ENCODE results near the gene EYS.

Gene EYS

GRCh38 chr6:64590965-64591675 is 1115.9 kb downstream of the EYS start:
- DNase-seq (ENCODE audit: low read depth) = no peak

DNA sequence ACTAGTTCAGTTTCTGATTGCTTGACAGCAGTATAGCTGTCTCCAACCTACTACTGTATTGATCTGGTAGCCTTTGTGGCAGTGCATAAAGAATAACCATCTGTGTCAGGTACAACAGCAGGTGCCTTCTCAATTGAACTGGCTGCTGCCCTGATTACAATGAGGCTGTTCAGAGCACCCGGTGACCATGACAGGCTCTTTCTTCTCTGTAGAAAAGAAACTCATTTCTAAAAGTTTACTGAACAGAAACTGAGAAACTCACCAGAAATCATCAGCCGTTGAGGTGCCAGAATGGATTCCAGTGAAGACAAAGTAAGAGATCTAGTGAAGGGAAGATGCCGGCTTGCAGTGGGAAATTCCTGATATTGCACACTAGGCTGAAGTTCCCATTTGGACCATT is 1117.1 kb downstream of the EYS start:
- DNase-seq (ENCODE audit: low read depth) = no peak

DNA sequence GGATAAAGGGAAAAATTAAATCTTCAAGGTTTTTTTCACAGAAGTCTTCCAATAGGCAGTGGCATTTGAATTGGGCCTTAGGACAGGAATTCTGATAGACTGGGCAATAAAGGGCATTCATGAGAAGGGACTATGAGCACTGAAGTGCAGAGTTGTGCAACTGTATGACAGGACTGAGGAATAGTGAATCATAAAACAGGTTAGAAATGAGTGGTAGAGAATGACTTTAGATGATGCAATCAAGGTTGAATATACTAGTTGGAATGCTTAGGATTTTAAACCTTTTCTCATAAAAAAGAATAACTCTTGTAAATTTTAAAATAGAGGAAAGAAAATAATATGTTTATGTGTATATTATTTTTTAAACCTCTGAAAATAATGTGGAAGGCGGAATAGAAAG is 1126.7 kb downstream of the EYS start:
- no peak for DNase-seq (ENCODE audit: low read depth)

- DNase-seq (ENCODE audit: low read depth) = no peak
These were observed 1153.7 kb downstream of the EYS start for GRCh38 chr6:64553249-64553786.

GRCh38 chr6:64547594-64548268 is 1159.3 kb downstream of the EYS start:
- DNase-seq (ENCODE audit: low read depth) = no peak

DNA sequence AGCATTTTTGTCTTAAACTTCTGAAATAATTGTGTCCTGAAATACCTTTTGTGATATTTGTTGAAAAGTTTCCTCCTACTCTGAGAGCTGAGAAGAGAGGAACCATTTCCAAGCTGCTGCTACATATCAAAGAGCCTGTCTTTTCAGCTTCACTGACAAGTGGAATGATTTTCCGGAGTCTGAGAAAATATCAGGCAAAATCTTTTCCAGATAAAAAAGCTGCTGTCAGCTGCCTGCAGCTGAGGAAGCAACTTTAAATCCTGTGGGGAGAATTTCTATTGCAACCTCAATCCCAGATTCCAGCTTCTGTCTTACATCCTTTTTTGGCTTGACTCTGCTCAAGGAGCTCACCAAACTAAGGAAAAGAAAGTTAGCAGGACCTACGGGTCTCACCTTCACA is 1167.1 kb downstream of the EYS start:
- DNase-seq (ENCODE audit: low read depth) = no peak

DNA sequence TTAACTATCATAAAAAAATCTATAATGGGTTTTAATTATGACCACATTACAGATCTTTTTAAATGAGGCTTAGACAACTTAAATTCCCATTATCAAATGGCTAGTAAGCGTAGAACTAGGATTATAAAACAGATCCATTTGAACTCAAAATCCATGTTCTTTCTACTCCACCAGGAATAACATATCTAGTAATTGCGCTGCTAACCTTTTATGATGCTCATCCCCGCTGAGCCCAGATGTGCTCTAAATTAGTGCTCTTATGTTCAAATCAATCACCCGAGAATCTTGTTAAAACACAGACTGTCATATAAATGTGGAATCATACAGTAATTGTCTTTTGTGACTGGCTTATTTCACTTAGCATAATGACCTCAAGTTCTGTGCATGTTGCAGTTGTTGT is 1168.3 kb downstream of the EYS start:
- DNase-seq (ENCODE audit: low read depth) = no peak

- DNase-seq (ENCODE audit: low read depth) = no peak
These were observed 1179.1 kb downstream of the EYS start for GRCh38 chr6:64527899-64528298.

GRCh38 chr6:64522859-64523258 is 1184.2 kb downstream of the EYS start:
- no peak for DNase-seq (ENCODE audit: low read depth)

- DNase-seq (ENCODE audit: low read depth) = no peak
These were observed 1187.0 kb downstream of the EYS start for GRCh38 chr6:64520050-64520449.

GRCh38 chr6:64516393-64516792 is 1190.6 kb downstream of the EYS start:
- DNase-seq (ENCODE audit: low read depth) = no peak

- DNase-seq (ENCODE audit: low read depth) = no peak
These were observed 1199.4 kb downstream of the EYS start for GRCh38 chr6:64507661-64508060.

DNA sequence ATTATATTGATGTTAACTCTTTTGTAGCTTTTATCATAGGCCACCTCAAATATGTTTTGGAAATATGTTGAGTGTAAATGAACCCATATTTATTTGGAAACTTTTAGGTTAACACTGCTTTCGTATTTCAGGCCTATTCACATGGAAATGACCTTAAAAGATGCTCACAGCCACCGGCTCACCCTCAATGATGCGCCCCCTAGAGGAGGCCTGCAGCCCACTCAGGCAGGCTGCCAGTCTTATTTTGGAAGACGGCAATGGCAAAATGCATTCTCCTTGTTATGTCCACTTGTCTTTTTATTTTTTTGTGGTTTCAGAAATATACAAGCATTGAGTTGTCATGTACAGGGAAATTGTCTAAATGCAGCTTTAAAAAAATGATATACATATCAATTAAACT is 1201.7 kb downstream of the EYS start:
- no peak for DNase-seq (ENCODE audit: low read depth)

GRCh38 chr6:64504503-64504902 is 1202.5 kb downstream of the EYS start:
- DNase-seq (ENCODE audit: low read depth) = no peak

DNA sequence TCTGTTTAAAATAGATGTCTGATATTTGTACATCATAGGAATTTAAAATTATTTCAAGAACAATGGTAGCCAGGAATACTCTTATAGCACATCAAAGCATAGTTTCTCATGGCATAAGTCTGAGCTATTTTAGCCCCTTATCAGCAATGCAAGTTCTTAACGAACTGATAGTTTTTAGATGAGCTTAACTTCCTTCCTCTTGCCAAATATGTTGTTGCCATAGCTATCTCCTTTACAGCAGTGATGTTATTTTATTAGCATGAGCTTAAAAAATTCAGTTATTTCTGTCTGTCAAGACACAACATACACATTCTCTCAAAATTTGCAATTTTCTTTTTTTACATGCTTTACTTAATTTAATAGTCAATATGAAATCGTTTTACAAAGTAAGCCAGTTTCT is 1204.2 kb downstream of the EYS start:
- no peak for DNase-seq (ENCODE audit: low read depth)

GRCh38 chr6:64497634-64498033 is 1209.4 kb downstream of the EYS start:
- DNase-seq (ENCODE audit: low read depth) = no peak

DNA sequence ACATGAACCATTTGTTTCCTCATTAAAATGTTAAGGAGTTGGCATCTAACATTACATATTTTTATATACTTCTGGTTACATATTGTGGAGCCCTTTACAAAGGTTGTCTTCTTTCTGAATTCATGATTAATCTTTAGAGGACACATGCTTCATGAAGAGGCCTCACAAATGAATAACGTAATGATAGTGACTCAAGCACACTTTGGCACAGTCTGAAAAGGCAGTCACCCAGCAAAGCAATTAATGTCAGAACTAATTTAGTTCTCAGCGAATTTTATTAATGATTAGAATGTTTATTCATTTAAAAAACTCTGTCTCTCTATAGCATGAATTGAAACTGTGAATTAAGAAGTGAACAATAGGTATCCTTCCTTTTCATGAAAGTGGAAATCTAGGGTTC is 1217.3 kb downstream of the EYS start:
- DNase-seq (ENCODE audit: low read depth) = no peak

- DNase-seq (ENCODE audit: low read depth) = no peak
These were observed 1220.3 kb downstream of the EYS start for GRCh38 chr6:64486578-64487351.

DNA sequence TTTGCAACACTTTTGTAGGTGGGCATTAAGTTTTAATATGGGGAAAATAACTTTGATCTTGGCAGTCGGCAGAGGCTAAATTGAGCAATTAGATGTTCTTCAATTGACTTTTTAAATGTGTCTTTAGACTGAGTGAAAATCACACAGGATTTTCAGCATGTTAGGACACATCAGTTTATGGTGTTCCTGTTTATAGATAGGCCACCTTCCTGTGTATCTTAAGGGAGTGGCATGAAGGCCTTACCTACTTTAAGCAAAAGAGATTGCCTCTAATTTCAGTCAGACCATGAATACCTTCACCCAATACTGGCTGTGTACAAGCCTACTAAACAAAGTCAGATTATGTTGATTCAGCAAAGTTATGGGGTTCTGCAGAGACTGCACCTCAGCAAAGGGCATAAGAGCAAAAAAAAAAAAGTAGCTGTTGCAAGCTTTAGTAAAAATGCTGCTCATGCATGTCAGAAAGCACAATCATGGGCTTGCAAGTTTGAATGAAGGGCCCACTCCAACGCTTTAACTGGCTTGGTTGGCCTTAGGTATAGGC is 1223.0 kb downstream of the EYS start:
- no peak for DNase-seq (ENCODE audit: low read depth)

DNA sequence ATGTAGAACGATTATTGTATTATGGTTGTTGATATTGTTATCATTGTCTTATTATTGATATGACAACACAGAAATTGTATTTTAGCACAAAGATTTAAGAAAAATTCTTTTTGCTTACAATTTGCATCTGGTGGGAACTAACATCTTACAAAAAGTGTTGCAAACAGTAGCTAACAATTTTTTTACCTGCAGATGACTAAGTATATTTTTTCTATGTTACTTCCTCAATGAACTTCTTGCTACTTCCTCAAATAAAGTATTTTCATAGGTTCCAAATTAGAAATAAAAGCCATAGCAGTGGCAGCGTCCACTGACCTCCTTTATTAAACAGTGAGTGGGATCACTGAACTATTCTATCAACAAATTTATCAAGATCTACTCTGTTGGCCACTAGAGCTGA is 1224.4 kb downstream of the EYS start:
- no peak for DNase-seq (ENCODE audit: low read depth)

DNA sequence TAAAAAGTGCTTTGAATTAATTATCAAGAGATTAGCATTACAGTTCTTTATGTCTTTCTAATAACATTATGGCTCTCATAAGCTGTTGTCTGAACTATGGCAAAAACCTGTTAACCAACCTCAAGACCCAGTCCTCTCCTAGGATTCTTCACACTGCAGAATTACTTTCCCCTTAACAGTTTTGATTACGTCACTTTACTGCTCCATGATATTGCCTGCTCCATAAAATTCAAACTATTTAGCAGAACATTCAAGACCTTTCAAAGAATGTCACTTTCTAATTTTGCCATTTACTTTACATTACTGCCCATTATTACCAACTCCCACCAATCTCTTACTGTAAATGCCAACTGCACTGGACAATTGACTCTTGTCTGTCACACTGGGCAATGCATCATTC is 1227.9 kb downstream of the EYS start:
- DNase-seq (ENCODE audit: low read depth) = no peak

DNA sequence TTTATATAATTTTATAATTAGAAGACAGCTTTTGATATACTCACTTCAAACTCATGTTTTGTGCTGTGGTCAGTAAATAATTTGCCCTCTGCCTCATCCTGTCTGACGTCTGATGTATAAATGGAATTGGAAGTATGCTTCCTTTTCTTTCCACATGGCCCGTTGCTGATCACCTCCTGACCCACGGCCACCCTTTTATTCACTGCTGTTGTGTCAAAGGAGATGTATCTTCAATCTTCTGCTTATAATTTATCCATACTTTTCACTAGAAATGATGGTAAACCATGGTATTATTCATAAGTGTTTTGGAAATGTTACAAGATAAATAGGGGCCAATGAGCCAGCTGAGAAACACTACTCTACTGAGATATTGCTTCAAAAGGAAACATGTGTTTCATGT is 1229.6 kb downstream of the EYS start:
- DNase-seq (ENCODE audit: low read depth) = no peak

GRCh38 chr6:64476935-64477334 is 1230.1 kb downstream of the EYS start:
- no peak for DNase-seq (ENCODE audit: low read depth)

All from stimulated activated CD8-positive, alpha-beta memory T cell treated with anti-CD3 and anti-CD28 coated beads, Interleukin-15, amount 100 ng/mL, for 24 hours (primary cell).